A673 (cell line): Measurements from ENCODE around the gene SART1. TPM values are rescaled to one million over a fixed set of nuclear protein-coding genes. Genes with fewer than 3 reads are reported as not detected.

ENCODE experiments used
- BruUV-seq: library from RNA; stranded (reverse); fragments of 400-500 nt; replicated peaks from 2 replicates; lab custom pipeline; 2021; lab: Mats Ljungman, UMichigan
- CTCF ChIA-PET: fragments of 300-600 bp; sonication (Branson Sonifier 250); formaldehyde crosslinking; loops from one replicate; lab custom pipeline; 2022; ENCODE audit warnings: antibody characterized with exemption; lab: Charles Lee
- POLR2A ChIA-PET: fragments of 300-600 bp; sonication (Branson Sonifier 250); formaldehyde crosslinking; loops from one replicate; lab custom pipeline; 2022; ENCODE audit warnings: antibody characterized with exemption; ENCODE audit not compliant: low non-redundant PET; lab: Charles Lee
- DNase-seq: peaks from one replicate; pipeline ENCODE4 v3.0.0-alpha.2; 2015; ENCODE audit warnings: low spot score
- H3K27ac ChIP-seq: fragments of 200-600 bp; sonication (generic); 2 replicates; pipeline ENCODE4 v1.5.1; 2016; ENCODE audit warnings: mixed run types, low read depth, mild to moderate bottlenecking, mixed read lengths, antibody characterized with exemption, low read length; ENCODE audit not compliant: poor library complexity, severe bottlenecking
- H3K27me3 ChIP-seq: fragments of 200-600 bp; sonication (generic); replicated peaks from 2 replicates; pipeline ENCODE4 v1.6.1; 2017; ENCODE audit warnings: mixed run types, low read depth, mild to moderate bottlenecking, mixed read lengths, antibody characterized with exemption, low read length; ENCODE audit not compliant: insufficient read depth, poor library complexity
- H3K36me3 ChIP-seq: fragments of 200-600 bp; sonication (generic); 2 replicates; pipeline ENCODE4 v1.6.1; 2016; ENCODE audit warnings: mixed run types, mild to moderate bottlenecking, mixed read lengths, antibody characterized with exemption, low read length; ENCODE audit not compliant: insufficient read depth, poor library complexity, severe bottlenecking
- H3K4me1 ChIP-seq: fragments of 200-600 bp; sonication (generic); 2 replicates; pipeline ENCODE4 v1.6.1; 2017; ENCODE audit warnings: mixed run types, mild to moderate bottlenecking, mixed read lengths, antibody characterized with exemption, low read length; ENCODE audit not compliant: insufficient read depth, poor library complexity, severe bottlenecking
- H3K4me3 ChIP-seq: fragments of 200-600 bp; sonication (generic); 2 replicates; pipeline ENCODE4 v1.5.1; 2016; ENCODE audit warnings: low read depth, mixed run types, mild to moderate bottlenecking, mixed read lengths, low read length; ENCODE audit not compliant: poor library complexity, severe bottlenecking
- H3K9me3 ChIP-seq: fragments of 200-600 bp; sonication (generic); 2 replicates; pipeline ENCODE4 v1.6.1; 2016; ENCODE audit warnings: mixed run types, low read depth, mild to moderate bottlenecking, mixed read lengths, antibody characterized with exemption, low read length; ENCODE audit not compliant: poor library complexity, severe bottlenecking
- CTCF ChIP-seq: fragments of 300-800, 200-600 bp; sonication (generic); conservative IDR thresholded peaks from 2 replicates; pipeline ENCODE4 v1.5.1; 2017; ENCODE audit warnings: low read depth, mild to moderate bottlenecking, antibody characterized with exemption, low read length, moderate library complexity, mixed read lengths
- EZH2 ChIP-seq: fragments of 200-600 bp; sonication (generic); IDR thresholded peaks from 2 replicates; pipeline ENCODE4 v1.6.1; 2017; ENCODE audit warnings: borderline replicate concordance, low read depth, mild to moderate bottlenecking, mixed read lengths, antibody characterized with exemption, low read length; ENCODE audit not compliant: poor library complexity, severe bottlenecking
- intact Hi-C: fragments of 100-400 bp; cut with micrococcal nuclease; formaldehyde crosslinking; loops from one replicate; pipeline ENCODE4 v1.10.0; 2022; ENCODE audit not compliant: unreplicated experiment
- total RNA-seq: library from RNA; stranded (reverse); gene quantifications from 2 replicates; pipeline ENCODE4 v1.2.3, GENCODE V29; 2021

Gene SART1
- total RNA-seq, 1 experiment from 2014 or later: 96.3 TPM

DNA sequence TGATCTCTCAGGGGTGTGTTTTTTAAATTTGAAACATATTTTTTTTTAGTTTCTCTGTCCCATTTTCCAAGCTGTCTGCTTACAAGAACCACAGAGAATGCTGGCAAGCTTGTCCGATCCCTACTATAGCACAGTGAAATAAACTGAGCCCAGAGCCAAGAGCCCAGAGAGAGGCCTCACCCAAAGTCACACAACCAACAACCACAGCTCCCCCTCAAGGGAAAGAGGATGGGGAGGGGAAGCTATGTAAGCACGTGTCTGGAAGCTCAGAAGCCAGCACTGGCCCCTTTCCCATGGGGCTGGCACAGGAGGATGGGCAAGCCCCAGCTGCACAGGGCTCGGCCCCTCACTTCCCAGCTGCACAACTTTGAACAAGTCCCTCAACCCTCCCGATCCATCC lies 3.2 kb upstream of the SART1 start:
- no peaks in the 10 kb centered on the region for H3K36me3 ChIP-seq
- POLR2A ChIA-PET: no interaction called here
- no TSS peak for BruUV-seq

DNA sequence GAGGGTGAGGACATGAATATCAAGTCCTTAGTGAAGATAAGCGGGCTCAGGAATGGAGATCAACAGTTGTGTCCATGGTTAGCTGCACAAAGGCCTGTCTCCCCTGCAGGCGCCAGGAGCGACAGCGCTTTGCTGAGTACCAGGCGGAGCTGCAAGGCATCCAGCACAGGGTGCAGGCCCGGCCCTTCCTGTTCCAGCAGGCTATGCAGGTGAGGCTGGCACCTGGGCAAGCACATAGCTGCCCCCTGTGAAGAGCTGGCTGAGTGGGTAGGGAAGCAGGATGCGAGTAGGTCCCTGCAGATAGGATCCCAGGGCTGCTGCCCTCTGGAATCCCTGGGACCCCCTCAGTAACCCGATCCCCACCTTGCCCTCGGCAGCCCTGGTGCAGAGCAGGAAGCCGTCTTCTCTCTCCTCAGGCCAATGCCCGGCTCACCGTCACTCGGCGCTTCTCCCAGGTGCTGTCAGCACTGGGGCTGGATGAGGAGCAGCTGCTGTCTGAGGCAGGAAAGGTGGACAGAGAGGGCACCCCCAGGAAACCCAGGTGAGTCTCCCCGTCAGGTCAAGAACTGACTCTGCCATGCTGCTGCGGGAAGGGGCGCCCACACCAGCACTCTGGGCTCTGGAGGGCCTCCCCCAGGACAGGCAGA lies 2.6 kb upstream of the SART1 start:
- Histone ChIP-seq H3K36me3 (peaks cover 3% of the 10 kb centered on the region), H3K27ac (no peak overlapping the region), H3K4me3 (no peak overlapping the region), H3K9me3 (no peaks in the 10 kb centered on the region), H3K27me3 (no peaks in the 10 kb centered on the region), H3K4me1 (peaks cover 8% of the 10 kb centered on the region)
- intact Hi-C loops: no loop called here
- no peak for DNase-seq
- CTCF ChIA-PET: no interaction called here
- TF ChIP-seq EZH2 (no peak), CTCF (no peak)
- POLR2A ChIA-PET: no interaction called here
- BruUV-seq: no TSS peak

More for the DNA sequence above, 3.2 kb upstream of the SART1 start:
- H3K27ac ChIP-seq: no peak overlapping the region
- TF ChIP-seq EZH2: no peak
- no peak for TF ChIP-seq CTCF
- intact Hi-C loops: no loop called here
- CTCF ChIA-PET: no interaction called here
- no peaks in the 10 kb centered on the region for H3K27me3 ChIP-seq
- H3K4me1 ChIP-seq: peaks cover 8% of the 10 kb centered on the region
- no peak for DNase-seq
- no peak overlapping the region for H3K4me3 ChIP-seq
- no peaks in the 10 kb centered on the region for H3K9me3 ChIP-seq

- intact Hi-C loops: loop anchor here (5.0 kb wide), 1 partner anchor 41 kb away; the partner anchor contains the start of genes BANF1 and EIF1AD
- CTCF ChIA-PET: no interaction called here
- Histone ChIP-seq H3K4me3 (peak overlapping the region; percentile 88), H3K36me3 (peaks cover 23% of the 10 kb centered on the region), H3K9me3 (no peaks in the 10 kb centered on the region), H3K27ac (peak overlapping the region; percentile 94), H3K27me3 (no peaks in the 10 kb centered on the region), H3K4me1 (peaks cover 8% of the 10 kb centered on the region)
- no TSS peak for BruUV-seq
- DNase-seq: no peak
- POLR2A ChIA-PET: interaction anchor here (0.6 kb wide), 1 partner anchor 537 kb away, joined by 3 read pairs; no protein-coding TSS in a partner anchor
- no peak for TF ChIP-seq CTCF
- TF ChIP-seq EZH2: no peak
These were observed 689 bp upstream of the SART1 start for GRCh38 chr11:65960824-65961266.
